ENCODE data around the gene ADA.

The ADA gene

GRCh38 chr20:44613575-44613974 lies 37.9 kb downstream of the ADA start:
- Histone ChIP-seq H2BK12ac (ENCODE audit: low read length) (no peak overlapping the region), H3K4me1 (ENCODE audit: control insufficient read depth in 2 of 2, insufficient read depth in 1 of 2, low read depth in 1 of 2, low read length in 2 of 2) (peaks cover 2 to 24% of the 10 kb centered on the region in 2 donors), H3K14ac (ENCODE audit: low read length) (no peak overlapping the region), H4K91ac (ENCODE audit: low read depth, low read length, poor library complexity) (no peak overlapping the region), H2BK120ac (ENCODE audit: low read depth, low read length) (no peak overlapping the region), H3K9ac (ENCODE audit: low read depth, low read length, poor library complexity) (no peak overlapping the region), H2AK5ac (ENCODE audit: low read depth, low read length) (no peak overlapping the region), H3K9me3 (replicated peaks in 1 of 2; ENCODE audit: control insufficient read depth in 2 of 2, insufficient read depth in 1 of 2, low read depth in 1 of 2, low read length in 2 of 2) (no peaks in the 10 kb centered on the region), H3K79me1 (ENCODE audit: low read depth, low read length) (peaks cover 1% of the 10 kb centered on the region), H3K4ac (ENCODE audit: low read length) (no peak overlapping the region), H4K8ac (ENCODE audit: low read depth, low read length) (no peak overlapping the region), H3K27ac (replicated peaks; ENCODE audit: low read length) (no peak overlapping the region), H3K18ac (ENCODE audit: low read length) (no peak overlapping the region), H3K27me3 (ENCODE audit: control insufficient read depth in 3 of 3, insufficient read depth in 3 of 3, low read depth in 1 of 3, low read length in 3 of 3) (no peaks in the 10 kb centered on the region), H2BK15ac (ENCODE audit: low read length) (no peak overlapping the region), H3K36me3 (replicated peaks in 1 of 2; ENCODE audit: control insufficient read depth in 2 of 2, insufficient read depth in 2 of 2, low read length in 2 of 2) (peaks cover 22 to 44% of the 10 kb centered on the region in 2 donors), H3K4me2 (ENCODE audit: insufficient read depth, low read length, poor library complexity, severe bottlenecking) (no peak overlapping the region), H3K23ac (ENCODE audit: low read depth, low read length, poor library complexity) (no peak overlapping the region), H2AFZ (ENCODE audit: low read length) (no peak overlapping the region), H2BK5ac (ENCODE audit: low read length) (no peak overlapping the region), H3K4me3 (ENCODE audit: low read length in 2 of 2) (no peak overlapping the region)
- WGBS, 2 donors (ENCODE audit: extremely low coverage in 2 of 2, insufficient read length in 2 of 2, insufficient replicate concordance in 1 of 2): no CpG with 5 or more reads among the region's 5 CpGs
- no peak for DNase-seq (ENCODE audit: low spot score)

GRCh38 chr20:44610313-44610962 lies 41.1 kb downstream of the ADA start:
- Histone ChIP-seq H3K27ac (replicated peaks; ENCODE audit: low read length) (no peak overlapping the region), H2AFZ (ENCODE audit: low read length) (no peak overlapping the region), H3K4ac (ENCODE audit: low read length) (no peak overlapping the region), H3K4me1 (ENCODE audit: control insufficient read depth in 2 of 2, insufficient read depth in 1 of 2, low read depth in 1 of 2, low read length in 2 of 2) (peaks cover 2 to 17% of the 10 kb centered on the region in 2 donors), H3K9ac (ENCODE audit: low read depth, low read length, poor library complexity) (peak overlapping the region; percentile 39), H3K23ac (ENCODE audit: low read depth, low read length, poor library complexity) (no peak overlapping the region), H4K91ac (ENCODE audit: low read depth, low read length, poor library complexity) (no peak overlapping the region), H3K4me2 (ENCODE audit: insufficient read depth, low read length, poor library complexity, severe bottlenecking) (no peak overlapping the region), H2BK15ac (ENCODE audit: low read length) (no peak overlapping the region), H2BK12ac (ENCODE audit: low read length) (no peak overlapping the region), H3K36me3 (replicated peaks in 1 of 2; ENCODE audit: control insufficient read depth in 2 of 2, insufficient read depth in 2 of 2, low read length in 2 of 2) (peaks cover 8 to 16% of the 10 kb centered on the region in 2 donors), H2BK120ac (ENCODE audit: low read depth, low read length) (no peak overlapping the region), H4K8ac (ENCODE audit: low read depth, low read length) (no peak overlapping the region), H3K14ac (ENCODE audit: low read length) (no peak overlapping the region), H3K4me3 (ENCODE audit: low read length in 2 of 2) (no peak overlapping the region), H3K18ac (ENCODE audit: low read length) (no peak overlapping the region), H2AK5ac (ENCODE audit: low read depth, low read length) (no peak overlapping the region), H3K9me3 (replicated peaks in 1 of 2; ENCODE audit: control insufficient read depth in 2 of 2, insufficient read depth in 1 of 2, low read depth in 1 of 2, low read length in 2 of 2) (peaks cover 2% of the 10 kb centered on the region in 2 donors), H3K79me1 (ENCODE audit: low read depth, low read length) (peaks cover 1% of the 10 kb centered on the region), H2BK5ac (ENCODE audit: low read length) (no peak overlapping the region), H3K27me3 (ENCODE audit: control insufficient read depth in 3 of 3, insufficient read depth in 3 of 3, low read depth in 1 of 3, low read length in 3 of 3) (no peaks in the 10 kb centered on the region)
- DNase-seq (ENCODE audit: low spot score): no peak
- no CpG with 5 or more reads among the region's 1 CpG for WGBS, 2 donors (ENCODE audit: extremely low coverage in 2 of 2, insufficient read length in 2 of 2, insufficient replicate concordance in 1 of 2)

- Histone ChIP-seq H2BK120ac (ENCODE audit: low read depth, low read length) (no peak overlapping the region), H3K4ac (ENCODE audit: low read length) (no peak overlapping the region), H2BK5ac (ENCODE audit: low read length) (no peak overlapping the region), H3K27ac (replicated peaks; ENCODE audit: low read length) (no peak overlapping the region), H2AFZ (ENCODE audit: low read length) (peak overlapping the region; percentile 75), H3K79me1 (ENCODE audit: low read depth, low read length) (peaks cover 1% of the 10 kb centered on the region), H3K14ac (ENCODE audit: low read length) (no peak overlapping the region), H3K9ac (ENCODE audit: low read depth, low read length, poor library complexity) (no peak overlapping the region), H3K23ac (ENCODE audit: low read depth, low read length, poor library complexity) (no peak overlapping the region), H3K18ac (ENCODE audit: low read length) (peak overlapping the region; percentile 2), H3K9me3 (replicated peaks in 1 of 2; ENCODE audit: control insufficient read depth in 2 of 2, insufficient read depth in 1 of 2, low read depth in 1 of 2, low read length in 2 of 2) (peaks cover 2% of the 10 kb centered on the region in 2 donors), H3K4me1 (ENCODE audit: control insufficient read depth in 2 of 2, insufficient read depth in 1 of 2, low read depth in 1 of 2, low read length in 2 of 2) (peaks cover 2 to 10% of the 10 kb centered on the region in 2 donors), H4K8ac (ENCODE audit: low read depth, low read length) (no peak overlapping the region), H3K27me3 (ENCODE audit: control insufficient read depth in 3 of 3, insufficient read depth in 3 of 3, low read depth in 1 of 3, low read length in 3 of 3) (no peaks in the 10 kb centered on the region), H4K91ac (ENCODE audit: low read depth, low read length, poor library complexity) (no peak overlapping the region), H3K4me2 (ENCODE audit: insufficient read depth, low read length, poor library complexity, severe bottlenecking) (no peak overlapping the region), H2AK5ac (ENCODE audit: low read depth, low read length) (no peak overlapping the region), H3K36me3 (replicated peaks in 1 of 2; ENCODE audit: control insufficient read depth in 2 of 2, insufficient read depth in 2 of 2, low read length in 2 of 2) (peaks cover 8 to 12% of the 10 kb centered on the region in 2 donors), H2BK15ac (ENCODE audit: low read length) (no peak overlapping the region), H3K4me3 (ENCODE audit: low read length in 2 of 2) (peak overlapping the region in 1 of 2 donors; percentile 7), H2BK12ac (ENCODE audit: low read length) (no peak overlapping the region)
- no CpG with 5 or more reads among the region's 25 CpGs for WGBS, 2 donors (ENCODE audit: extremely low coverage in 2 of 2, insufficient read length in 2 of 2, insufficient replicate concordance in 1 of 2)
- peak; percentile 80 for DNase-seq (ENCODE audit: low spot score)
Measured at GRCh38 chr20:44609516-44610312, 41.8 kb downstream of the ADA start.

- no peak overlapping the region for H2BK5ac ChIP-seq (ENCODE audit: low read length)
Measured at GRCh38 chr20:44609006-44609515, 42.4 kb downstream of the ADA start.

More at GRCh38 chr20:44609006-44609515, 42.4 kb downstream of the ADA start:
- H4K91ac ChIP-seq (ENCODE audit: low read depth, low read length, poor library complexity): no peak overlapping the region
- H2AK5ac ChIP-seq (ENCODE audit: low read depth, low read length): no peak overlapping the region
- peaks cover 1% of the 10 kb centered on the region for H3K79me1 ChIP-seq (ENCODE audit: low read depth, low read length)
- H3K23ac ChIP-seq (ENCODE audit: low read depth, low read length, poor library complexity): no peak overlapping the region
- peak overlapping the region; percentile 75 for H2AFZ ChIP-seq (ENCODE audit: low read length)
- no peak overlapping the region for H2BK12ac ChIP-seq (ENCODE audit: low read length)
- H2BK15ac ChIP-seq (ENCODE audit: low read length): no peak overlapping the region
- H3K9me3 ChIP-seq (replicated peaks in 1 of 2; ENCODE audit: control insufficient read depth in 2 of 2, insufficient read depth in 1 of 2, low read depth in 1 of 2, low read length in 2 of 2): peaks cover 2% of the 10 kb centered on the region in 2 donors
- no peaks in the 10 kb centered on the region for H3K27me3 ChIP-seq (ENCODE audit: control insufficient read depth in 3 of 3, insufficient read depth in 3 of 3, low read depth in 1 of 3, low read length in 3 of 3)
- H3K4me2 ChIP-seq (ENCODE audit: insufficient read depth, low read length, poor library complexity, severe bottlenecking): no peak overlapping the region
- H4K8ac ChIP-seq (ENCODE audit: low read depth, low read length): no peak overlapping the region
- H3K18ac ChIP-seq (ENCODE audit: low read length): no peak overlapping the region
- H3K14ac ChIP-seq (ENCODE audit: low read length): no peak overlapping the region
- no peak overlapping the region for H3K27ac ChIP-seq (replicated peaks; ENCODE audit: low read length)
- H3K36me3 ChIP-seq (replicated peaks in 1 of 2; ENCODE audit: control insufficient read depth in 2 of 2, insufficient read depth in 2 of 2, low read length in 2 of 2): peaks cover 5% of the 10 kb centered on the region in 2 donors
- peaks cover 2 to 9% of the 10 kb centered on the region in 2 donors for H3K4me1 ChIP-seq (ENCODE audit: control insufficient read depth in 2 of 2, insufficient read depth in 1 of 2, low read depth in 1 of 2, low read length in 2 of 2)
- no peak overlapping the region for H2BK120ac ChIP-seq (ENCODE audit: low read depth, low read length)
- no peak overlapping the region for H3K9ac ChIP-seq (ENCODE audit: low read depth, low read length, poor library complexity)
- DNase-seq (ENCODE audit: low spot score): no peak
- WGBS, 2 donors (ENCODE audit: extremely low coverage in 2 of 2, insufficient read length in 2 of 2, insufficient replicate concordance in 1 of 2): 100% methylated on average over 2 of the region's 9 CpGs; no CpG with 5 or more reads in 1 of the 2 donors
- H3K4me3 ChIP-seq (ENCODE audit: low read length in 2 of 2): no peak overlapping the region
- no peak overlapping the region for H3K4ac ChIP-seq (ENCODE audit: low read length)

Data from neuronal stem cell (in vitro differentiated cells).